ENCODE data around the gene UBR2.
"Not testable (repeated sequence)": the region's sequence is repeated elsewhere in the genome, so short reads cannot be mapped to it uniquely, and the experiment has no call there.

UBR2 gene

DNA sequence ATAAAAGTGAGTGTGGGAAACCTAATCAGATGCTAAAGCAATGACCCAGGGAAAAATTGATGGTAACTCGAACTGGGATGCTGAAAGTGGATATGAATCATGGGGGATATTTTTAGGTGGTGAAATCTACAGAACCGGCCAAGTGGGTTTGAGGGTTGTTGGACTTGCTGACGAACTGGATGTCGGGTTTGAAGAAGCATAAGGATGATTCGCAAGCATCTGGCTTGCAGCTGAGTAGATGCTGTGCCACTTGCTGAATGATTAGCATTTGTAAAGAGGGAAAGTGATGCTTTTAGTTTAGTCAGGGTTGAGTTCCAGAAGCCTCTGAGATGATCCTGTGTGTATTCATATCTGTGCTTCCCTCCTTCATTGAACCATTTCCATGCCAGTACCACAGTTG lies 54.9 kb downstream of the UBR2 start:
- no peak for FAIRE-seq

DNA sequence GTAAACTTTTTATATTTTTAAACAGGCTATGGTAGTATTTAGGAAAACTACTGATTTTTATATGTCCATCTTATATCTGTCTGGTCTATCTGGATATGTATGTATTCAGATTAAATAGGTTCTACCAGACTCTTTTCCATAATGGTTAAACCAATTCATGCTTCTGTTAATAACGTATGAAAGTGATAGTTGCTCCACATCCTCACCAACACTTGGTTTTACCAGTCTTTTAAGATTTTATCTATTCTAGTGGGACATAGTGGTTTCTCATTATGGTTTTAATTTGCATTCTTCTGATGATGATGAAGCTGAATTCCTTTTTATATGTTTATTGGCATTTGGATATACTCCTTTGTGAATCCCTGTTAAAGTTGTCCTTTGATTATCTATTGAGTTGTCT lies 56.1 kb downstream of the UBR2 start:
- no peak for FAIRE-seq

DNA sequence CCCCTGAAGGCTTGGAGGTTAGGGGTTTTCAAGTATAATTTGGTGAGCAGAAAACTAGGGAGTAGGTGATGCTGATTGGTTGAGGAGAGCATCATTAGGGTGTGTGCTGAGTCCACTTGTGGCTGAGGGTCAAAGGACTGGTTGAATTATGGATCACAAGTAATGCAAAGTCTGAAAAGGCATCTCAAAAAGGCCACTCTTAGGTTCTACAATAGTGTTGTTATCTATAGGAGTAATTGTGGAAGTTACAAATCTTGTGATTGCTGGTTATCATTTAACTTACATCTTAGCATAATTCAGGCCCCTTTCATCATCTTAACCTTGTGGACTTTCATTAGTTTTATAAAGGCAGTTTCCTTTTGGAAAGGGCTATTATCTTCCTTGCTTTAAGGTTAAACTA lies 60.8 kb downstream of the UBR2 start:
- FAIRE-seq = no peak

DNA sequence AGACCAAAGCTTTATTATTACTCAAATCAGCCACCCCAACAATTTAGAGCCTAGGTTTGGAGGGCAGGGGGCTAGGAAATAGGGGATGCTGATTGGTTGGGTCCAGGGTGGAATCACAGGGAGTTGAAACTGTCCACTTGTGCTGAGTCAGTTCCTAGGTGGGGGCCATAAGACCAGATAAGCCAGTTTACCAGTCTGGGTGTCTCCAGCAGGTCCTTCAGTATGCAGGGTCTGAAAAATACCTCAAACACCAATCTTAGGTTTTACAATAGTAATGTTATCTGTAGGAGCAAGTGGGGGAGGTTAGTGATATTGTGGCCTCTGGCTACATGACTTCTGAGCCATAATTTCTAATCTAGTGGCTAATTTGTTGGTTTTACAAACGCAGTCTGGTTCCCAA lies 63.2 kb downstream of the UBR2 start:
- FAIRE-seq = no peak

DNA sequence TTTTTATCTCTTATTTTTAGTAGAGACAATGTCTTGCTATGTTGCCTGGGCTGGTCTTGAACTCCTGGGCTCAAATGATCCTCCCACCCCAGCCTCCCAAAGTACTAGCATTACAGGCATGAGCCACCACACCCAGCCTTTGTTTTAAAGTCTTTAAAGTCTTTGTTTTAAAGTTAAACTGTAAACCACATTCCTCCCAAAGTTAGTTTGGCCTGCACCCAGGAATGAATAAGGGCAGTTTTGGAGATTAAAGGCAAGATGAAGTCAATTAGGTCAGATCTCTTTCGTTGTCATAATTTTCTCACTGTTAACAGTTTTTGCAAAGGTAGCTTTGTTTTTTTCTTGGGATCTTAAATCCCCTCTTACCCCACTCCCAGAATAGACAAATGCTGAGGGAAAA lies 63.8 kb downstream of the UBR2 start:
- no peak for FAIRE-seq

DNA sequence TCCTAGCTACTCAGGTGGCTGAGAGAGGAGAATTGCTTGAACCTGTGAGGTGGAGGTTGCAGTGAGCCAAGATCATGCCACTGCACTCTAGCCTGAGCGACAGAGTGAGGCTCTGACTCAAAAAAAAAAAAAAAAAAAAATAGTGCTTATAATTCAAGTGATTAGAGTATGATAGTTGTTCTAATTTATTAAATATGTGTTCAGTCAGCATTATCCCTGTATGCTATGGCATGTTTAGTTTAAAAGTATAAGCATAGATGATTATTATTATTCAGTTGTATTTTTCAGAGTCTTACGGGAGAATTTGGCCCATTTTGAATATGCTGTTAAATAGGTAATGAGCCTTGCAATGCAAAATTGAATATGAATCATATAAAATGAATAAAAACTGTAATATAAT lies 64.8 kb downstream of the UBR2 start:
- FAIRE-seq = no peak

DNA sequence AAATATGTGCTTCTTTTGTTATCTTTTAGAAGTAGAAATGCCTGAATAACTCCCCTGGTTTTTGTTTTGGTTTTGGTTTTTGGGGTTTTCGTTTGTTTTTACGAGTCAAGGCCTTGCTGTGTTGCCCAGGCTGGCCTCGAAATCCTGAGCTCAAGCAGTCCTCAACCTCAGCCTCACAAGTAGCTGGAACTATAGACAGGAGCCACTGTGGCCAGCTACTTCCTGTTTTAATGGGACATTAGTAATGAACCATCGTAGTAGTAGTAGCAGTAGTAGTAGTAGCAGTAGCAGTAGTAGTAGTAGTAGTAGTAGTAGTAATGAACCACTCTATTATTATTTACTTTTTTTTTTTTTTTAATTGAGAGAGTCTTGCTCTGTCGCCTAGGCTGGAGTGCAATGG lies 66.0 kb downstream of the UBR2 start:
- FAIRE-seq = no peak

DNA sequence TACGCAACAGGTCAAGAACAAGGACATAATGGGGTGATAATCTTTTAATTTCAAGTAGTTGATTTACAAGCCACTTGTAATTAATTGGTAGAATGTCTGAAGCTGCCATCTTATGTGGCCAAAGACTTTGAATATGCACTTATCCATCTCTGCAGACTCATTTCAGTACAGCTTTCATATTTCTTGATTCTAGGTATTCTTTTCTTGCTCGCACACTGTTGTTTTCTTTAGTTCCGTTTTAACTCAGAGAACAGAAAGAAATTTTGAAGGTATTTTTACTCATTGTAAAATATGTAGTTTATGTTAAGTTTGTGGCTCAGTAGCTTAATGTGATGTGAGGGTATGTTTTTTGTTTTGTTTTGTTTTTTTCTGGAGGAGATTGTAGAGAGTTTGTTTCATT lies 73.9 kb downstream of the UBR2 start:
- FAIRE-seq = no peak

DNA sequence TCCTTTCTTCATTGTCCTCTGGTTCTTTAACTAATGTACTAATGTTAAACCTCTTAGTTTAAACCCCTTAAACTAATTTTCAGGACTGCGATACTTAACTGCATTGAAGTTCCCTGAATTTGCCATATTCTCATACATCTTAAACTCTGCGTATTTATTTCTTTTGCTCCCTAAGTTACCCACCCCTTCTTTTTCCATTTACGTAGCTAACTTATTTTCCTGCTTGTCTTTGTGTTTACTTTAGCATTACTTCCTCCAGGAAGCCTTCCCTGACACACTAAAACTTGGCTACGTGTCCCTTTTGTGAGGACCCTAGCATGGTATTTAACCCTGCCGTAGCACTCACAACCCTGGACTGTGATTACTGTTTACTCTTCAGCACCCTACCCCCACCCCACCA lies 79.0 kb downstream of the UBR2 start:
- FAIRE-seq = no peak

DNA sequence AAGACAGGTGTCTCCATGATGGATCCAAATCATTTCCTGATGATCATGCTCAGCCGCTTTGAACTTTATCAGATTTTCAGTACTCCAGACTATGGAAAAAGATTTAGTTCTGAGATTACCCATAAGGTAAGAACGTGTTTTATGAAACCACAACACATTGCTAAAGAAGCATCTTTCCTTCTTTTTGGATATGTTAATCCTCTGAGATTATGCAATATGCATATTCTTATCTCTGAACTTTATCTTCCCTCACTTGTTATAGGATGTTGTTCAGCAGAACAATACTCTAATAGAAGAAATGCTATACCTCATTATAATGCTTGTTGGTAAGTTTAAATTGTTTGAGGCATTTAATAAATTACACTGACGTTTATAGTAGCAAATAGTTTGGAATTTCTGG lies 80.4 kb downstream of the UBR2 start:
- no peak for FAIRE-seq

DNA sequence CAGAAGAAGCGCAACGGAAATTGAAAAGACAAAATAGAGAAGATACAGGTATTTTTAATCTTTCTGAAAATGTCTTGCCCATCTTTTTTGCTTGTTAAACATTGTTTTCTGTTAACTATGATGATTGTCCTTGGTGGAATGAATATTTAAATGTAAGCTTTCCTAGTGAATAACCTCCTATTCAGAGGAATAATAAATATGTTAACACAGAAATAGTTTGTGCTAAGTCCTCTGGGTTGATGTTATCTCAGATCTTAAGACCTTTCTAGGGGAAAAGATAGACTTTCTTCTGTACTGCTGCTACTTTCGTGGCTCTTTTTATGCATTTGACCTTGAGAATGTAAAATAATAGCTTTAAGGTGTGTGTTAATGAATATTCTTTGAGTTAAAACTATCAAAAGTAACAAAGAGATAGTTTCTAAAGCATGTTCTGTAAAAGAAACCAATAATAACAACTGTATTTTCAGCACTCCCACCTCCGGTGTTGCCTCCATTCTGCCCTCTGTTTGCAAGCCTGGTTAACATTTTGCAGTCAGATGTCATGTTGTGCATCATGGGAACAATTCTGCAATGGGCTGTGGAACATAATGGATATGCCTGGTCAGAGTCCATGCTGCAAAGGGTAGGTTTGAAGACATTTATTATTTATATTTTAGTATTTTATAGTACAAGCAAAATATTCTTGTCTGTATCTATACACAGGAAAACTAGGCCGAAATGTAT lies 88.4 kb downstream of the UBR2 start:
- no peak for FAIRE-seq

DNA sequence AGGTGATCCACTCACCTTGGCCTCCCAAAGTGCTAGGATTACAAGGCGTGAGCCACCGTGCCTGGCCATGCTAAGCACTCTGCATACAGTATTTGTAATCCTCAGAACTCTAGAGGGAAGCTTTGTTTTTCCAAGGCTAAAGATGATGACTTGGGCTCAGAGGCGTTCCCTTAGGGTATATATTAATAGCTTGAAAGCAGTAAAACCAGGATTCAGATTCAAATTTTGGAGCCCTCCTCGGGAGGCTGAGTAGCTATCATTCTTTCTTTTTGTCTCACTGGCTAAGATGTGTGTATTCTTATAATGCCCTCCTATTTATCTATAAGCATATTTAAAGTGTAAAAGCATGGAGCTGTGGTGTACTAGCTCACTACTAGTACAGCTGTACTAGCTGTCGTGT lies 90.0 kb downstream of the UBR2 start:
- FAIRE-seq = no peak

DNA sequence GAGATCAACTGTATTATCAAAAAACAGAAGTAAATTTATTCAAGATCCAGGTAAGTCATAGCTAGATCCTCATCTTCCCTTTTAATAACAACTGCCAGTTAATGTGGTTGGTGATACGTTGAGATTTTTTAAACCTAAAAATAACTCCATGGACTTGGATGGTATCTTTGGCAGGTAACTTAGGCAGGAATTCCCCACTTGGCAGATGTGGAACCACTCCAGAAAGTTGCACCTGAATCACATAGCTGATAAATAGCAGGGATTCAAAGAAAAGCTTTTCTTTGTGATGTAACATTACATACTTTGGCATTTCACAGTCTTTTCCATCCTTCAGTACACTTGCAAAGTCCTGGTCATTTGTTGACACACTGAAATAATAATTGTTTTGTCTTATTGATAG lies 96.0 kb downstream of the UBR2 start:
- FAIRE-seq = peak; percentile 38

DNA sequence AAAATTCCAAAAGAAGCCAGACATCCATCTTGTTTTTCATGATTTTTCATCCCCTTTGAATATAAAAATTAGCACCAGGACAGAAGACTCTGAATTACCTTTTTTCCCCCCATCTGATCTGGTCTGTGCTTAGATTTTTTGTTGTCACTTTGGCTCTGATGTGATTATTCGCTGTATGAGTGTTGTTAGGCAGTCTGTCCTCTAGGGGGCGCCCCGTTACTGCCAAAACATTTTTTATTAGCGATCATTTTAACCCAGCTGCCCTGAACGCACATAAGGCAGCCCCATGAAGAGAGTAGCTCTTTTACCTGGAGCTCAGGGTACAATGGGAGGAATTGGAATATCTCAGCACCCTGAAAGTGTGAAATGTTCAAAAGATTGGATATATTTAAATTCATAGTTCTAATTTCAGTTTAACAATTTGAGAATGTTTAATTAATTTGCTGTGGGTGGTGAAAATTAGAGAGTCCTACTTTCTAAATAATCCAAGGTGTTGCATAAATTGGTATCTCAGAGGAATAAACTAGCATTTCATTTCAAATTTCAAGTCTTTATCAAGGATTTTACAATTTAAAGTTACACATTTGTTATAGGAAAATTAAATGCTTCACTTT lies 97.8 kb downstream of the UBR2 start:
- FAIRE-seq = peak; percentile 92

DNA sequence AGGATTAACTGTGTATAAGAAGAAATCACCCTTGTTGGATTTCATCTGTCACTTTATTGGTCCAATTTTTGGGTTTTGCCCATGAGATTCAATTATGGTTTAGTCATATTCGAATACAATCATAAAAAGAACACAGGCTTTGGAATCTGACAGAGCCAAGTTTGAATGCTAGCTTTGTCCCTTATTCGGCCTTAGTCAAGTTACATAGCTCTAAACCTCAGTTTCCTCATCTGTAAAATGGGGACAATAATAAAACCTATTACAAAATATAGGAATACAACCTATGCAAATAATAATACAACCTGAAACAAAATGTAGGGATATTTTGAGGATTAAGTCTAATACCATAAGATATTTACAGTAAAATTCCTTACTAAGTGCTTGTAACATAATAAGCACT lies 100.9 kb downstream of the UBR2 start:
- FAIRE-seq = no peak

DNA sequence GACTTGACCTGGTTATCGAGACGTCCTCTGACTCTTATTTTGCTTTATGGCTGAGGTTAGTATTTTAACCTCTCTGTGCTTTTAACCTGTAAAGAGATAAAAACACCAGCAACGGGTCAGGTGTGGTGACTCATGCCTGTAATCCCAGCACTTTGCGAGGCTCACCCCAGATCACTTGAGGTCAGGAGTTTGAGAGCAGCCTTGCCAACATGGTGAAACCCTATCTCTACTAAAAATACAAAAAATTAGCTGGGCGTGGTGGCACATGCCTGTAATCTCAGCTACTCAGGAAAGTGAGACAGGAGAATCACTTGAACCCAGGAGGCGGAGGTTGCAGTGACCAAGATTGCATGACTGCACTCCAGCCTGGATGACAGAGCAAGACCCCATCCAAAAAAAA lies 110.5 kb downstream of the UBR2 start:
- FAIRE-seq = not testable (repeated sequence)

DNA sequence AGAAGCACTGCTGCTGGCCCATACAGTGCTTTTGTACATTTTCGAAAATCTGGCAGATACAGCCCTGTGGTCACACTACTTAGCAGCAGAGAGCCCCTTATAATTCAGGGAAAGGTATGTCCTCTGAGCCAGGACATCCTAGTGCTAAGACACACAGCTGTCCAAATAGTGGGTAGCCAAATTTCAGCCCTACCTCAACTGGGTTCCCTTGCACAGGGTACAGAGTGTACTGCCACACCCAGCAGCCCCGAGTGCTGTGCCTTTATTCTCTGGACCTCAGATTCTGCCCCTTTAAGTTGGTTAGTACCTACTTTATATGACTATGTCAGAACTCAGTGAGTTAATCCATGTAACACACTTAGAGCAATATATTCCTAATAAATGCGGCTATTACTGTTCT lies 111.0 kb downstream of the UBR2 start:
- FAIRE-seq = no peak

DNA sequence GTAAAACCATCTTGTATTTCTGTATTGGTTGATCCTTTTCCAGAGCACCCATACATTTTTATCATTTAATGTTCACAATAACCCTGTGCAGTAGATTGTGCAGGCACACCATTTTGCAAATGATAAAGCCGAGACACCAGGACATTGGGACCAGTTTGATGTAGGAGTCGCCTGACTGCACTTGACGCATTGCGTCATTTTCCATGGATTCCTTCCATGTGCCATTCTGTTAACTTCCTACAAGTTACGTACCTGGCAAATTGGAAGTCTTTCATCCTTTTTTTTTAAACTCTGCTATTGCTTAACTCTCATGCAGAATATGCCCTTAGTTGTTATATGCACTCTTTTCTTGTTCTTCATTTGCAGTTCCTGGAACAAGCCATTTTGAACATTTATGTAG lies 115.5 kb downstream of the UBR2 start:
- no peak for FAIRE-seq

DNA sequence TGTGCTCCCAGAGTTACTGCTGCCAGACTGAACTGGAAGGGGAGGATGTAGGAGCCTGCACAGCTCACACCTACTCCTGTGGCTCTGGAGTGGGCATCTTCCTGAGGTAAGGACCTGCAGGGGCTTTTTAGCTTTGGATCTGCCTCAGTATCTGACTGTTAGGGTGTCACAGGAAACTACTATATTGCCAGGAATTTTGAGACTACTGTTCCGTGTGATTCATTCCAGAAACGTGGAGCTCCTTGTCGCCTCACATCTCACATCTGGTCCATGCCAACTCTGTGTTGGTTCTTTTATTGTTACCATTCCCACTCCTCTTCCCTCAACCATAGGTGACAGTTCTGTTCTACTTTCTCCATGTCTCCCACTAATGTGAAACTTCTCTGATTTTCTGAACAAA lies 124.5 kb downstream of the UBR2 start:
- FAIRE-seq = no peak

DNA sequence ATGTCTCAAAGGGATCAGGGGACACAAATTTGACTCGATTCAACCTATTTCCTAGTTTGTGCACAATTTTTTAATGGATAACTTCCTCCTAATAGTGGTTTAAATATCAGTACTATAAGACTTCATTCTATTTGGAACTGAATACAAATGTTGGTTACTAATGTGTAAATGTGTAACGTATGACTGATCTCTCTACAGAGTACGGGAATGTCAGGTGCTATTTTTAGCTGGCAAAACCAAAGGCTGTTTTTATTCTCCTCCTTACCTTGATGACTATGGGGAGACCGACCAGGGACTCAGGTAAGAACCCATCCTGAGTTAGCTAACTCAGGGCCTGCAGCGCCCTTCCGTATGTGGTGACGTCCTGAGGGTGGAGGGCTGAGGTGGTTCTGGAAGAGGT lies 125.5 kb downstream of the UBR2 start:
- FAIRE-seq = no peak

DNA sequence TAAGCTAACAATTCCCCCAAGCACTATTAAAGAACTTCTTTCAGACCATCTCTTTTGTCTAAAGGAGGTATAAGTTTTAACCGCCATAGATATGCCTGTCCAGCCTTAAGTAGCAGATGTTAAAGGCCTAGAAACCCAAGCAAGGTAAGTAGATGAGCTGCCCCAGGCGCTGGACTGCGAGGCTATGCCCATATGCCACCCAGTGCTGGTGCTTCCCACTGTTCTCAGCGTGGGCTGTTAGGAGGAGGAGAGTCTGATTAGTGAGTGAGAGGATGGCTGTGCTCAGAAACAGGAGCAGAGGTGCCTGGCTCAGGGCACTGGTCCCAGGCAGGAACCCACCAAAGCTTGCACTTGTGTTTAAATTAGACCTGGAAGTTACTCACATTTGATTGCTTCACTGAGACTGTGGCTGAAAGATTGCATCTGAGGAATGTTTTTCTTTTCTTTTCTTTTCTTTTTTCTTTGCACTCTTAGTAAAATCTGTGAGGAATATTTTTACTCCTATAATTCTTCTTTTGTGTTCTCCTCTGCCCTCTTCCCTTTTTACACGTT lies 126.4 kb downstream of the UBR2 start:
- FAIRE-seq = no peak

DNA sequence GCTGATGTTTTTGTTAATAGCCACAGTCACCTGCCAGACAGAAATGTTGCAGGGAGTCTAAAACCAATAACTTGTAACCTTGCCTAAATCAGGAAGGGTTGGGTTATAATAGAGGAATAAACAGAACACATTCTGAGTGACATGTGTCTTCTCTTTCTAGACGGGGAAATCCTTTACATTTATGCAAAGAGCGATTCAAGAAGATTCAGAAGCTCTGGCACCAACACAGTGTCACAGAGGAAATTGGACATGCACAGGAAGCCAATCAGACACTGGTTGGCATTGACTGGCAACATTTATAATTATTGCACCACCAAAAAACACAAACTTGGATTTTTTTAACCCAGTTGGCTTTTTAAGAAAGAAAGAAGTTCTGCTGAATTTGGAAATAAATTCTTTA lies 127.0 kb downstream of the UBR2 start:
- FAIRE-seq = no peak

DNA sequence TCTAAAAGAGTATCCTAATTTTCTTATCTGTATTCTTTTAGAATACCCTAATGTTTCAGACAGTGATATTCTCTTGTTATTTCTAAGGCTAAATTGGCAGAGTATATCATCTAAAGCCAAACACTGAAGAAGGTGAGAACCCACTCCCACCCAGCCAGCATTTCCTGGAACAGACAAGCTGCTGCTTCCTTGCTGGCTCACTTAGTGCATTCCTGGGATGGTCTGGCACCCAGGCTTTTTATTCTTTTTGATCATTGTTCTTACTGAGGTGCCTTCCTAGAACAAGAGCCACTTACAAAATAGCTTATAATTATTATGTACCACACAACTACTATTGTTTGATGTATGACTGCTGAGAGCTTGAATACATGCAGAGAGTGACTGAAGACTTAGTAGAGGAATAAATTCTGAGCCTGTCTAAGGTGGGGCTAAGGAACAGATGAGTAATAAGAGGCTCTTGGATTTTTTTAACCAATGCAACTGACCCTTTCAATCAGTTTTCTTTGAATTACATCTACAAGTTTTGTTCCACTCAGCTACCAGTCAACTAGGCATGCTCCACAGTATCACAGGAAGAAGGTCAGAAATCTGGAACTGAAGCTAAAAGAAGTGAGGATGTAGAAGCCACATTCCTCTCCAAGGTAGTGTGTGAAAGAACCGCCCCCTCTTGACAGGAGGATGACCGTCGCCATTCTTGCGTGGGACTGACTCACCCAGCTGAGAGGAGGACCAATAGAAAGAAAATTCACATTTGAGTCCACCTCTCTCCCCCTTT lies 128.5 kb downstream of the UBR2 start:
- FAIRE-seq = no peak

DNA sequence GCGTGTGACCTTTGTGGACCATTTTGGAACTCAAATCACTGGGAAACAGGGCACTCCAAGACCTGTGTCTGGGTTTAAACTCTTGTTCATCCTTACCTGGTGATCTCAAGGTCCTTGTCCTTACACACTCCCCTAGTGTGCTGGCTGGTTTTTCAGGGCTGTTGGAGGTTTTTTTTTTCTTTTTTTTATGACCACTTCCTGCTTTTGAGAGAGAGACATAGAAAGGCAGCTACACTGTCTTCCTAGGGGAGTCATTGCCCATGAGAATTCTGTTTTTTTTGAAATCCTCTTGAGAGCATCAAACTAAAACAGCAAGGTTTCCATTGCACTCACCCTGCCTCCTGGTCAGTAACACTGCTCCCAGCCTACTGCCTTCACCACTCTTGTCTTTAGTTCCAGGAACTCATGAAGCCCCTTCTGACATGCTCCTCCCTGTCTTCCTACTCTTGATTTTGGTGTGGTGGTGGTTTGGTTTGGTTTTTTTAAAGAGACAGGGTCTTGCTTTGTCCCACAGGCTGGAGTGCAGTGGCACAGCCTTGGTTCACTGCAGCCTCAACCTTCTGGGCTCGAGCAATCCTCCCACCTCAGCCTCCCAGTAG lies 130.0 kb downstream of the UBR2 start:
- no peak for FAIRE-seq
